Central memory CD8-positive, alpha-beta T cell (primary cell): ENCODE measurements around the gene ARFGAP1.

ENCODE experiments used
- ATAC-seq: fragments of 150-1000 bp; cut with Tn5 transposase; replicated peaks from 2 replicates; pipeline ENCODE4 v1.10.0; 2022; ENCODE audit warnings: mild to moderate bottlenecking, moderate FRiP score, moderate number of reproducible peaks; ENCODE audit not compliant: poor library complexity, severe bottlenecking; ENCODE audit errors: extremely low read depth
- DNase-seq, 2 donors: peaks; one replicate each; pipeline ENCODE4 v3.0.0; 2021; ENCODE audit warnings: low spot score in 2 of 2
- H3K27ac Mint-ChIP-seq: one replicate; pipeline ENCODE4 v1.8.0; 2022; ENCODE audit warnings: low read depth, mild to moderate bottlenecking, moderate library complexity, mixed read lengths
- H3K27me3 Mint-ChIP-seq: one replicate; pipeline ENCODE4 v1.8.0; 2022; ENCODE audit warnings: mixed read lengths
- H3K36me3 Mint-ChIP-seq: one replicate; pipeline ENCODE4 v1.8.0; 2022; ENCODE audit warnings: mild to moderate bottlenecking, moderate library complexity, mixed read lengths; ENCODE audit not compliant: insufficient read depth
- H3K4me1 Mint-ChIP-seq: one replicate; pipeline ENCODE4 v1.8.0; 2022; ENCODE audit warnings: mixed read lengths
- H3K4me3 Mint-ChIP-seq: one replicate; pipeline ENCODE4 v1.8.0; 2022; ENCODE audit warnings: mild to moderate bottlenecking, moderate library complexity, mixed read lengths
- H3K9me3 Mint-ChIP-seq: one replicate; pipeline ENCODE4 v1.8.0; 2022; ENCODE audit warnings: mixed read lengths

ARFGAP1 gene

GRCh38 chr20:63256954-63257353 lies 15.7 kb upstream of the ARFGAP1 start:
- Mint-ChIP-seq H3K9me3 (no peaks in the 10 kb centered on the region), H3K27me3 (peaks cover 48% of the 10 kb centered on the region), H3K36me3 (no peaks in the 10 kb centered on the region), H3K4me1 (peaks cover 8% of the 10 kb centered on the region), H3K4me3 (no peak overlapping the region), H3K27ac (no peak overlapping the region)
- DNase-seq (no peak), ATAC-seq (no peak)

DNA sequence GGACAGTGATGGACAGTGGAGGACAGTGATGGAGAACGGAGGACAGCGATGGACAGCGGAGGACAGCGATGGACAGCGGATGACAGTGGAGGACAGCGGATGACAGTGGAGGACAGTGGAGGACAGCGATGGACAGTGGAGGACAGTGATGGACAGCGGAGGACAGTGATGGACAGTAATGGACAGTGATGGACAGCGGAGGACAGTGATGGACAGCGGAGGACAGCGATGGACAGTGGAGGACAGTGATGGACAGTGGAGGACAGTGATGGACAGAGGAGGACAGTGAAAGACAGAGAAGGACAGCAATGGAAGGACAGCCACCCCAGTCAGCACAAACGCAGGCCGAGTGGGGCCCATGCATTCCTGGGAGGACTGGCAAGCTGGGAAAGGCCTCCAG lies 15.0 kb upstream of the ARFGAP1 start:
- Mint-ChIP-seq H3K4me1 (peaks cover 12% of the 10 kb centered on the region), H3K4me3 (no peak overlapping the region), H3K27ac (no peak overlapping the region), H3K27me3 (peaks cover 41% of the 10 kb centered on the region), H3K9me3 (no peaks in the 10 kb centered on the region), H3K36me3 (no peaks in the 10 kb centered on the region)
- ATAC-seq (no peak), DNase-seq (no peak)

- no peaks in the 10 kb centered on the region for H3K36me3 Mint-ChIP-seq
- no peaks in the 10 kb centered on the region for H3K9me3 Mint-ChIP-seq
- H3K4me1 Mint-ChIP-seq: peaks cover 6% of the 10 kb centered on the region
- no peak overlapping the region for H3K4me3 Mint-ChIP-seq
- no peak for ATAC-seq
- DNase-seq: no peak
- no peak overlapping the region for H3K27ac Mint-ChIP-seq
- H3K27me3 Mint-ChIP-seq: peaks cover 33% of the 10 kb centered on the region
These were observed 13.8 kb upstream of the ARFGAP1 start for GRCh38 chr20:63258781-63259180.

DNA sequence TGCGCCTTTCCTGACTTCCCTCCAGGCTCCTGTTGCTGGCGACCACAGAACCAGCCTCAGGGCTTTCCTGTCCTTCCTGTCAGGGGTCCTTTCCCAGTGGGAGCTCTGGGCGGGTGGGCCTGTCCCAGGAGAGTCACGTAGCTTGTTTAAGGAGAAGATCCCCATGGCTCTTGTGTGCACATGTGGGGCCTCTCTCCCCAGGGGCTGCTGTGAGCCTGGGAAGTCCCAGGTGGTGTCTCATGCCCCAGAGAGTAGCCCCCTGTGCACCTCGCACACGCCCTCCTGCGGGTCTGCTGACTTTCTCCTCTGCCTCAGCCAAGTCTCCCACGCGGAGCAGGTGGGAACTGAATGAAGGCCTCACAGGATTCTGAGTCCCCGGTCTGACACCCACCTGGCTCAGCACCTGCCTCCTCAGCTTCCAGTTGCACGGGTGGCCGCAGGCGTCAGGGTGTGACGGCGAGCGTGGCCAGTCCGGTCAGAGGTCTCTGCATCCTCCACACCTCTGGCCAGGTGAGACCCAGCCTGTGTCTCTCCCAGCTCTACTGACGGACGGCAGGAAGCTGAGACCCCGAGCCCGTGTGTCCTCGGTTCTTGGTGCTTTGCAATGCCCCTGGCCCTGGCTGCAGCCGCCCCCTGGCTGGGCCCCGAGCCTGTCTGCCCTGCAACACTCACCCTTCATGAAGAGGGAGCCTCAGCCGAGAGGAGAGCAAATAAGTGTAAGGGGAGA lies 12.7 kb upstream of the ARFGAP1 start:
- DNase-seq (no peak), ATAC-seq (no peak)
- Mint-ChIP-seq H3K4me3 (no peak overlapping the region), H3K9me3 (no peaks in the 10 kb centered on the region), H3K4me1 (peaks cover 6% of the 10 kb centered on the region), H3K27me3 (peaks cover 39% of the 10 kb centered on the region), H3K27ac (peak overlapping the region; percentile 62), H3K36me3 (no peaks in the 10 kb centered on the region)

GRCh38 chr20:63260521-63260920 lies 12.1 kb upstream of the ARFGAP1 start:
- Mint-ChIP-seq H3K9me3 (no peaks in the 10 kb centered on the region), H3K36me3 (no peaks in the 10 kb centered on the region), H3K4me1 (peaks cover 6% of the 10 kb centered on the region), H3K27ac (no peak overlapping the region), H3K4me3 (no peak overlapping the region), H3K27me3 (peaks cover 33% of the 10 kb centered on the region)
- DNase-seq: no peak
- no peak for ATAC-seq

DNA sequence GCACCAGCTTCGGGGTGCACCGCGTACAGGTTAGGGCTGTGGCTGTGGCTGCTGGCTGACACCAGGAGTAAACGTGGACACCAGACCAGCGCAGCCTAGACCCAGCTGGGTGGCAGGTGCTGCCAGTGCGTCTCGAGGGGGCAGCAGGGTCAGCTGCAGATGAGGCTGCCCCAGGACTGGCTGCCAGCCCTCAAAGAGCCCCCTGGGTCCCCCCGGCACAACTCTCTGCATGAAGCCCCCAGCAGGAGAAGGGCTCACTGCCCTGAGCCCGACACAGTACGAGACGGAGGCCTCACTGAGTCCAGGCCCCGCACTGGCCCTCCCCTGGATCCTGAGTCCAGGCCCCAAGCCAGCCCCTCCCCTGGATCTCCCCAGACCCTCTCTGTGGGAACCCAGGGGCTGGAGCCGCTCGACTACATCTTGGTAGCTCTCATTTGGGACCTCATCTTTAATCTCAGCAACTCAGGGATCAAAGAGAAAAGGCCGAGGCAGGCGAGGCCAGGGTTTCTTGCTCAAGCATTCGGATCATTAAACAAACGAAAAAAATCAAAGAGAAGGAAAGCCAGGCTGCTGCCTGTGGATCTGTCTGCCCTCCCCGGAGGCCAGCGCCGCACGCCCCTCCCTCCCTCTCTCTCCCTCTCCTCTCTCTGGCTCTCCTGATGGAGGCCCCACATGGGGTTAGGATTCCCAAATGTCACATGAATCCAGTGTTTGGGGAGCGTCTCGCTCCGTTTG lies 11.4 kb upstream of the ARFGAP1 start:
- H3K4me1 Mint-ChIP-seq: peaks cover 6% of the 10 kb centered on the region
- peaks cover 26% of the 10 kb centered on the region for H3K27me3 Mint-ChIP-seq
- H3K4me3 Mint-ChIP-seq: no peak overlapping the region
- no peaks in the 10 kb centered on the region for H3K9me3 Mint-ChIP-seq
- H3K36me3 Mint-ChIP-seq: no peaks in the 10 kb centered on the region
- H3K27ac Mint-ChIP-seq: no peak overlapping the region
- ATAC-seq (no peak), DNase-seq (no peak)

DNA sequence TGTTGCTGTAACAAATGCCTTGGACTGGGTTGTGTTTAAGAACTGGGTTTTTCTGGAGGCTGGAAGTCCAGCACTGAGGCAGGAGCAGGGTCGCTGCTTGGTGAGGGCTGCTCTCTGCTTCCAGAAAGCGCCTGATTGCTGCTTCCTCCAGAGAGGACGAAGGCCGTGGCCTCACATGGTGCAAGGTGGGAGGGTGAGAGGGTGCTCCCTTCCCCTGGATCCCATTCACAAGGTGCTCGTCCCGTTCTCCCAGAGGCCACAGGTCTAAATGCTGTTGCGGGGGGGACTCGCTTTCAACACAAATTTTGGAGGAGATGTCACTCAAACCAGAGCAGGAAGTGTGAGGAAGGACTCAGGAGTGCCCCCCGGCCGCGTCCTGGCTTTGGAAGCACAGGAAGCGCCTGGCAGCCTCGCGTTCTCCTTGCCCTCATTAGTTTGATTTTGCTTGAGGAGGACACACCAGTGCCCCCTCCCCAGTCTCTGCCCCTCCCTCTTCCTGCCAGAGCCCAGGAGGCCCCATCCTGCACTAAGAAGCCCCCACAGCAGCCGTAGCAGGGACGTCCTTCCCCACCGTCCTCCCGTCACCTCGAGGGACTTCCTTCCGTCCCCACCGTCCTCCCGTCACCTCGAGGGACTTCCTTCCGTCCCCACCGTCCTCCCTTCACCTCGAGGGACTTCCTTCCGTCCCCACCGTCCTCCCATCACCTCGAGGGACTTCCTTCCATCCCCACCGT lies 10.7 kb upstream of the ARFGAP1 start:
- ATAC-seq (no peak), DNase-seq (no peak)
- H3K36me3 Mint-ChIP-seq: no peaks in the 10 kb centered on the region
- H3K4me1 Mint-ChIP-seq: peaks cover 6% of the 10 kb centered on the region
- no peaks in the 10 kb centered on the region for H3K9me3 Mint-ChIP-seq
- no peak overlapping the region for H3K27ac Mint-ChIP-seq
- no peak overlapping the region for H3K4me3 Mint-ChIP-seq
- H3K27me3 Mint-ChIP-seq: peaks cover 21% of the 10 kb centered on the region

DNA sequence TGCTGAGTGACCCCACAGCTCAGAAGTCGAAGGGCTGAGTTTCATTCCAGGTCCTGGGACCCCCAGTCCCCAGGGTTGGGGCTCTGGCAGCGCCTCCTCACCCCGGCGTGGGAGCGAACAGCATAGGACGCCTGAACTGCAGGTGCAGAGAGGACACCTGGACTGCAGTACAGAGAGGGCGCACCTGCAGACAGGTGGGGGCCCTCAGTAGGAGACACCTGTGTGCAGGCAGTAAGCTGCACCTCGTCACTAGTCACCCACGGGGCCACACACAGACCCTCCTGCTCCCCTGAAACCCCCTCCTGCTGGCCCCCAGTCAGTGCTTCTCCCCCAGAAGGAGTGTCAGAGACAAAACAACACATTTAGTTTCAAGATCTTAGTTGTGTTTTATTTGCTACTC lies 9.8 kb upstream of the ARFGAP1 start:
- ATAC-seq (no peak), DNase-seq (no peak)
- H3K27ac Mint-ChIP-seq: no peak overlapping the region
- peaks cover 6% of the 10 kb centered on the region for H3K4me1 Mint-ChIP-seq
- H3K27me3 Mint-ChIP-seq: peaks cover 21% of the 10 kb centered on the region
- no peaks in the 10 kb centered on the region for H3K9me3 Mint-ChIP-seq
- H3K4me3 Mint-ChIP-seq: no peak overlapping the region
- H3K36me3 Mint-ChIP-seq: no peaks in the 10 kb centered on the region

DNA sequence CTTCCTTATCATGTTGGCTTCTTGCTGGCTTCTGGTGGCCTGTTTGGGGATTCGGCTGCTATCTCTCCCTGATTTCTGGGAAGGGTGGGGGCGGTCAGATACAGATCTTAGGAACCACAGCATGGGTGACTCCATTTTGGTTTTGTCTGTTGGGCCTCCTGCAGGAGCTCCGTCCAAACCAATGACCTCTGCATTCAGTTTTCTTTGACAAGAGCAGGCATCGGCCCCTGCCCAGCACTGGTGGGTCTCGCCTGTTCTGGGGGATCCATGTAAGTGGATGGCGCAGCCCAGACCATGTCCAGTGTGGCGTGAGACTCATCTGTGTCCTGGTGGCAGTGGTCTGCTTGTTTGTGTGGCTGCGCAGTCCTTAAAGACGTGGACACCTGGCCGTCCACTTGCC lies 8.6 kb upstream of the ARFGAP1 start:
- ATAC-seq (no peak), DNase-seq (no peak)
- Mint-ChIP-seq H3K36me3 (no peaks in the 10 kb centered on the region), H3K4me1 (peaks cover 6% of the 10 kb centered on the region), H3K4me3 (no peak overlapping the region), H3K27ac (no peak overlapping the region), H3K9me3 (no peaks in the 10 kb centered on the region), H3K27me3 (peaks cover 26% of the 10 kb centered on the region)

DNA sequence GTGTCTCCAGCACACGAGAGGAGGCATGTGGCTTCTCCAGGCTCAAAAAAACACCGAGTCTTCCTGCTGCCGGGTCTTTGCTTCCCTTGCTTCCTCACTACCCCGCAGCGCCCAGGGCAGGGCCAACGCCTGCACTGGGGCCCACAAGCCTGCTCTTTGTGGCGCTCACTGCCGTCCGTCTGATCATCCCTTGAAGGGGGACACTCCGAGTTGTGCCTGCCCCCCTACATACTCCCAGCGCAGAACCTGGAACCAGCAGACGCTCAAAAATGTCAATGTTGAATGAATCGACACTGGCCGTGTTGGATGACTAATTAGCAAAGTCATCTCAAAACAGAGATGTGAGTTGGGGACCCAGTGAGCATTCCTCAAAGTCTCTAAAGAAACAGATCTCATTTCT lies 8.1 kb upstream of the ARFGAP1 start:
- Mint-ChIP-seq H3K36me3 (no peaks in the 10 kb centered on the region), H3K4me1 (peaks cover 6% of the 10 kb centered on the region), H3K27ac (no peak overlapping the region), H3K27me3 (peaks cover 26% of the 10 kb centered on the region), H3K9me3 (no peaks in the 10 kb centered on the region), H3K4me3 (no peak overlapping the region)
- no peak for ATAC-seq
- no peak for DNase-seq

DNA sequence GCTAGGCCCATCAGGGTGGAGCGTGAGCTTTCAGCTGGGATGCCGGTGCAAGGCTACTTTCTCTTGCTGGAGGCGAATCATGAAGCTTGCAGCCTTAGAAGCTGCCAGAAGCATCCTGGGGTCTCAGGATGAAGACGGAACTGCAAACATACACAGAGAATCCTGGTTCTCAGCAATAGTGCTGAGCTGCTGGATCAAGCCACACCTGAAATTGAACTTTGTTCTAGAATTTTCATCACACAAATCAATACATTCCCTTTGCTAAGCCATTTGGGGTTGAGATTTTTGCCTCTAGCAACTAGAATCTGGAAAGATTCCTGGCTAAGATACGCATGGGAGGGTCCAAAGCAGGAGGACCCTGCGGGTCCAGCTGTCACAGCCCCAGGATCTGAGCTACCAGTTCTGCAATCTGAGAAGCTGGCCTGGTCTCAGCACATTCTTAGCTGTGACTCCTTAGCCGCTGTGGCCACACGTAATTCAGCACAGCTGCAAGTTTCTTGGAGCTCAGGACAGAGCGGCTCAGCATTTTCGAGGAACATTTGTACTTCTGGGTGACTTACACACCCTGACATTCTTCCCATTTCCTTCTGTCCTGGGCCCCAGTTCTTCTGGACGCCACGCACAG lies 6.6 kb upstream of the ARFGAP1 start:
- H3K27ac Mint-ChIP-seq: no peak overlapping the region
- DNase-seq: no peak

GRCh38 chr20:63267691-63268090 lies 4.9 kb upstream of the ARFGAP1 start:
- Mint-ChIP-seq H3K4me3 (no peak overlapping the region), H3K36me3 (no peaks in the 10 kb centered on the region), H3K4me1 (peaks cover 7% of the 10 kb centered on the region), H3K9me3 (no peaks in the 10 kb centered on the region), H3K27me3 (peaks cover 26% of the 10 kb centered on the region), H3K27ac (no peak overlapping the region)
- no peak for DNase-seq
- no peak for ATAC-seq

More for the DNA sequence above, 6.6 kb upstream of the ARFGAP1 start:
- Mint-ChIP-seq H3K4me1 (peaks cover 6% of the 10 kb centered on the region), H3K36me3 (no peaks in the 10 kb centered on the region), H3K27me3 (peaks cover 26% of the 10 kb centered on the region), H3K9me3 (no peaks in the 10 kb centered on the region), H3K4me3 (no peak overlapping the region)
- no peak for ATAC-seq
